Measurements from ENCODE around the gene FAM184A.

Gene FAM184A

GRCh38 chr6:119060255-119060907, 18.1 kb downstream of the FAM184A start:
- no peak for DNase-seq

GRCh38 chr6:119055069-119055468, 23.4 kb downstream of the FAM184A start:
- DNase-seq: no peak

GRCh38 chr6:119052987-119053386, 25.5 kb downstream of the FAM184A start:
- no peak for DNase-seq

GRCh38 chr6:119052292-119052889, 26.1 kb downstream of the FAM184A start:
- no peak for DNase-seq

GRCh38 chr6:119044255-119044654, 34.2 kb downstream of the FAM184A start:
- DNase-seq: no peak

- DNase-seq: no peak
Measured at GRCh38 chr6:119043783-119044182, 34.7 kb downstream of the FAM184A start.

- no peak for DNase-seq
Measured at GRCh38 chr6:119043265-119043664, 35.2 kb downstream of the FAM184A start.

- no peak for DNase-seq
Measured at GRCh38 chr6:119040636-119041035, 37.8 kb downstream of the FAM184A start.

GRCh38 chr6:119040229-119040628, 38.2 kb downstream of the FAM184A start:
- no peak for DNase-seq

- no peak for DNase-seq
Measured at GRCh38 chr6:119037941-119038623, 40.4 kb downstream of the FAM184A start.

- no peak for DNase-seq
Measured at GRCh38 chr6:119037264-119037663, 41.2 kb downstream of the FAM184A start.

- no peak for DNase-seq
Measured at GRCh38 chr6:119036081-119036480, 42.4 kb downstream of the FAM184A start.

- DNase-seq: no peak
Measured at GRCh38 chr6:119035459-119035858, 43.0 kb downstream of the FAM184A start.

- no peak for DNase-seq
Measured at GRCh38 chr6:119034827-119035458, 43.5 kb downstream of the FAM184A start.

GRCh38 chr6:119032428-119032827, 46.0 kb downstream of the FAM184A start:
- no peak for DNase-seq

- DNase-seq: no peak
Measured at GRCh38 chr6:119030759-119031158, 47.7 kb downstream of the FAM184A start.

- no peak for DNase-seq
Measured at GRCh38 chr6:119028091-119028490, 50.4 kb downstream of the FAM184A start.

GRCh38 chr6:119027465-119027864, 51.0 kb downstream of the FAM184A start:
- DNase-seq: no peak

- DNase-seq: no peak
Measured at GRCh38 chr6:119026822-119027221, 51.6 kb downstream of the FAM184A start.

- DNase-seq: peak in 2 of 58 donors; percentile 1 to 14
Measured at GRCh38 chr6:119025793-119026192, 52.7 kb downstream of the FAM184A start.

GRCh38 chr6:119024111-119024510, 54.4 kb downstream of the FAM184A start:
- DNase-seq: no peak

- peak in 10 of 58 donors; percentile 3 to 22 (median 12) for DNase-seq
Measured at GRCh38 chr6:119022796-119023195, 55.7 kb downstream of the FAM184A start.
